Left hindlimb (tissue), 1 donor: ENCODE data around the gene KANSL1.
"Not testable (repeated sequence)": the region's sequence is repeated elsewhere in the genome, so short reads cannot be mapped to it uniquely, and the experiment has no call there.

Source experiments
- DNase-seq: peaks from one replicate; pipeline ENCODE4 v3.0.0-alpha.2; 2018

The KANSL1 gene

GRCh38 chr17:46106966-46107644, 86.1 kb downstream of the KANSL1 start:
- DNase-seq = no peak

GRCh38 chr17:46102806-46103205, 90.4 kb downstream of the KANSL1 start:
- not testable (repeated sequence) for DNase-seq

- DNase-seq = not testable (repeated sequence)
These were observed 91.2 kb downstream of the KANSL1 start for GRCh38 chr17:46101785-46102617.

- no peak for DNase-seq
These were observed 92.6 kb downstream of the KANSL1 start for GRCh38 chr17:46100590-46100989.

GRCh38 chr17:46099865-46100264, 93.4 kb downstream of the KANSL1 start:
- DNase-seq = no peak

GRCh38 chr17:46097497-46097896, 95.7 kb downstream of the KANSL1 start:
- no peak for DNase-seq

GRCh38 chr17:46092991-46093390, 100.2 kb downstream of the KANSL1 start:
- no peak for DNase-seq

GRCh38 chr17:46090871-46091270, 102.4 kb downstream of the KANSL1 start:
- no peak for DNase-seq

- no peak for DNase-seq
These were observed 103.8 kb downstream of the KANSL1 start for GRCh38 chr17:46089389-46089965.

- DNase-seq = no peak
These were observed 104.6 kb downstream of the KANSL1 start for GRCh38 chr17:46088595-46088994.

- DNase-seq = not testable (repeated sequence)
These were observed 105.4 kb downstream of the KANSL1 start for GRCh38 chr17:46087871-46088270.

GRCh38 chr17:46086821-46087220, 106.4 kb downstream of the KANSL1 start:
- no peak for DNase-seq

- DNase-seq = no peak
These were observed 107.7 kb downstream of the KANSL1 start for GRCh38 chr17:46085522-46085921.

- DNase-seq = no peak
These were observed 111.0 kb downstream of the KANSL1 start for GRCh38 chr17:46082257-46082656.

GRCh38 chr17:46081018-46081320, 112.3 kb downstream of the KANSL1 start:
- no peak for DNase-seq

- DNase-seq = no peak
These were observed 112.9 kb downstream of the KANSL1 start for GRCh38 chr17:46080118-46081017.

- DNase-seq = no peak
These were observed 114.6 kb downstream of the KANSL1 start for GRCh38 chr17:46078675-46079074.

GRCh38 chr17:46074540-46074939, 118.7 kb downstream of the KANSL1 start:
- DNase-seq = no peak

- no peak for DNase-seq
These were observed 120.2 kb downstream of the KANSL1 start for GRCh38 chr17:46072998-46073397.

- DNase-seq = no peak
These were observed 121.4 kb downstream of the KANSL1 start for GRCh38 chr17:46071796-46072195.

- no peak for DNase-seq
These were observed 128.8 kb downstream of the KANSL1 start for GRCh38 chr17:46064460-46064859.

GRCh38 chr17:46063241-46063640, 130.0 kb downstream of the KANSL1 start:
- DNase-seq = no peak

- no peak for DNase-seq
These were observed 131.8 kb downstream of the KANSL1 start for GRCh38 chr17:46061435-46061834.
